ENCODE results near the gene PCK2.

PCK2 gene

GRCh38 chr14:24146978-24147760 is 53.1 kb downstream of the PCK2 start, which contains the start of gene RNF31 (continued):
- TF ChIP-seq PATZ1 (CRISPR knock-in tag; IDR thresholded peaks at IDR 0.05; ENCODE audit: borderline replicate concordance): no peak

GRCh38 chr14:24147761-24148428 is 53.8 kb downstream of the PCK2 start:
- no peak for TF ChIP-seq GLIS3 (CRISPR knock-in tag; IDR thresholded peaks at IDR 0.05)
- TF ChIP-seq CSDC2 (CRISPR knock-in tag; IDR thresholded peaks at IDR 0.05): no peak
- no peak for TF ChIP-seq CSRNP3 (CRISPR knock-in tag; IDR thresholded peaks at IDR 0.05)
- TF ChIP-seq ZNF565 (CRISPR knock-in tag; conservative IDR thresholded peaks at IDR 0.05; ENCODE audit: low read depth): no peak
- TF ChIP-seq RARB (CRISPR knock-in tag; IDR thresholded peaks at IDR 0.05): no peak
- no peak for TF ChIP-seq CREB5 (CRISPR knock-in tag; IDR thresholded peaks at IDR 0.05; ENCODE audit: low read depth)
- no peak for TF ChIP-seq ISL1 (CRISPR knock-in tag; IDR thresholded peaks at IDR 0.05)
- ATAC-seq: no peak; the same call in 2 of the 3 replicates

GRCh38 chr14:24149302-24149969 is 55.3 kb downstream of the PCK2 start:
- TF ChIP-seq ZC3H10 (CRISPR knock-in tag; IDR thresholded peaks at IDR 0.05) (no peak), TCF4 (CRISPR knock-in tag; IDR thresholded peaks at IDR 0.05; ENCODE audit: borderline replicate concordance) (no peak), CSDC2 (CRISPR knock-in tag; IDR thresholded peaks at IDR 0.05) (no peak), GLIS3 (CRISPR knock-in tag; IDR thresholded peaks at IDR 0.05) (no peak), OSR1 (CRISPR knock-in tag; IDR thresholded peaks at IDR 0.05) (no peak), SNAI2 (CRISPR knock-in tag; IDR thresholded peaks at IDR 0.05) (no peak), PPARA (CRISPR knock-in tag; IDR thresholded peaks at IDR 0.05; ENCODE audit: borderline replicate concordance) (no peak), ESRRG (CRISPR knock-in tag; IDR thresholded peaks at IDR 0.05) (no peak), ZNF8 (CRISPR knock-in tag; IDR thresholded peaks at IDR 0.05) (no peak), POU6F1 (CRISPR knock-in tag; IDR thresholded peaks at IDR 0.05; ENCODE audit: borderline replicate concordance, low read depth) (no peak), ZFP30 (CRISPR knock-in tag; IDR thresholded peaks at IDR 0.05) (no peak), CREB5 (CRISPR knock-in tag; IDR thresholded peaks at IDR 0.05; ENCODE audit: low read depth) (no peak), TSHZ2 (CRISPR knock-in tag; IDR thresholded peaks at IDR 0.05) (no peak), TOX (CRISPR knock-in tag; IDR thresholded peaks at IDR 0.05; ENCODE audit: borderline replicate concordance) (no peak)
- no peak for ATAC-seq

Measured in SK-N-SH treated with all-trans-retinoic acid at 6 μM for 48 hours (cell line).